K562 (cell line): ENCODE measurements around the gene BRAP. TPM values are rescaled to one million over a fixed set of nuclear protein-coding genes. Genes with fewer than 3 reads are reported as not detected.

Experiments
- ATF4 ChIP-seq: fragments of 450-650 bp; formaldehyde crosslinking; IDR thresholded peaks from 2 replicates; pipeline ENCODE4 v1.4.0; 2022; ENCODE audit warnings: mild to moderate bottlenecking, moderate library complexity
- CBX3 ChIP-seq, 2 experiments: IDR thresholded peaks; 1 replicate in 1 of 2; 2 replicates in 1 of 2; pipeline ENCODE4 v1.6.1; 2012; ENCODE audit warnings: inconsistent platforms in 2 of 2, low read length in 2 of 2, borderline replicate concordance in 1 of 2, control low read depth in 1 of 2
- EP400 ChIP-seq: fragments of 450-650 bp; IDR thresholded peaks from 2 replicates; pipeline ENCODE4 v1.6.1; 2017; ENCODE audit warnings: antibody characterized with exemption, mild to moderate bottlenecking, moderate library complexity
- FOXM1 ChIP-seq, 2 experiments: fragments of 450-650 bp in 1 of 2; sonication (generic) in 1 of 2; formaldehyde crosslinking in 1 of 2; IDR thresholded peaks; 2 replicates each; pipeline versions ENCODE4 v1.6.1 to v1.9.0; 2017 to 2022; ENCODE audit warnings: low read depth in 2 of 2, mild to moderate bottlenecking in 2 of 2, missing genetic modification reagents in 1 of 2, moderate library complexity in 1 of 2
- LARP7 ChIP-seq: fragments of 450-650 bp; IDR thresholded peaks from 2 replicates; pipeline ENCODE4 v1.6.1; 2016
- MAZ ChIP-seq, 2 experiments: fragments of 450-650 bp in 1 of 2; sonication (generic) in 1 of 2; formaldehyde crosslinking; IDR thresholded peaks in 1 of 2; conservative IDR thresholded peaks in 1 of 2; 2 replicates each; pipeline versions ENCODE4 v1.4.0 to v1.5.0; 2020; ENCODE audit warnings: mild to moderate bottlenecking in 1 of 2, missing genetic modification reagents in 1 of 2
- MNT ChIP-seq, 2 experiments: fragments of 450-650 bp; conservative IDR thresholded peaks; 2 replicates each; pipeline ENCODE4 v1.6.1; 2017; ENCODE audit warnings: mild to moderate bottlenecking in 2 of 2, moderate library complexity in 2 of 2
- MXI1 ChIP-seq: IDR thresholded peaks from 2 replicates; pipeline ENCODE4 v1.6.1; 2011; ENCODE audit warnings: low read depth, mild to moderate bottlenecking, improper control_type of control experiment, low read length
- POLR3G ChIP-seq: IDR thresholded peaks from 2 replicates; pipeline ENCODE4 v1.6.1; 2011; ENCODE audit not compliant: insufficient read length, insufficient replicate concordance; ENCODE audit errors: extremely low read depth
- RAD51 ChIP-seq: fragments of 450-650 bp; IDR thresholded peaks from 2 replicates; pipeline ENCODE4 v1.7.1; 2016; ENCODE audit warnings: low read depth, mild to moderate bottlenecking, borderline replicate concordance
- SMARCA4 ChIP-seq: fragments of 450-650 bp; IDR thresholded peaks from 2 replicates; pipeline ENCODE4 v1.6.1; 2016
- SRSF3 ChIP-seq: fragments of 200-400 bp; formaldehyde crosslinking; IDR thresholded peaks from 2 replicates; pipeline ENCODE4 v1.6.1; 2016; ENCODE audit warnings: mild to moderate bottlenecking, low read length, moderate library complexity; ENCODE audit not compliant: insufficient read depth
- TAF7 ChIP-seq: fragments of 450-650 bp; IDR thresholded peaks from 2 replicates; pipeline ENCODE4 v1.6.1; 2016; ENCODE audit warnings: missing genetic modification characterization, missing compliant biosample characterization
- TEAD4 ChIP-seq, 2 experiments: sonication (generic) in 1 of 2; formaldehyde crosslinking in 1 of 2; IDR thresholded peaks; 2 replicates each; pipeline versions ENCODE4 v1.6.1 to v1.8.0; 2012 to 2022; ENCODE audit warnings: borderline replicate concordance in 1 of 2, inconsistent platforms in 1 of 2, low read length in 1 of 2, mild to moderate bottlenecking in 1 of 2, missing genetic modification reagents in 1 of 2
- ZBTB2 ChIP-seq: fragments of 450-650 bp; IDR thresholded peaks from 2 replicates; pipeline ENCODE4 v1.6.1; 2016; ENCODE audit warnings: antibody characterized with exemption
- ZFX ChIP-seq: sonication (generic); formaldehyde crosslinking; IDR thresholded peaks from 2 replicates; pipeline ENCODE4 v1.8.0; 2022; ENCODE audit warnings: mild to moderate bottlenecking, missing genetic modification reagents, moderate library complexity
- ZMIZ1 ChIP-seq, 2 experiments: fragments of 150-350 bp in 1 of 2; IDR thresholded peaks; 2 replicates each; pipeline ENCODE4 v1.6.1; 2012 to 2016; ENCODE audit warnings: low read depth in 2 of 2, low read length in 2 of 2, mild to moderate bottlenecking in 1 of 2, moderate library complexity in 1 of 2
- ZNF197 ChIP-seq: fragments of 200-800 bp; sonication (Bioruptor generic); IDR thresholded peaks from 2 replicates; pipeline ENCODE4 v1.6.1; 2016; ENCODE audit warnings: low read depth, missing genetic modification characterization, missing compliant biosample characterization
- ZNF764 ChIP-seq: fragments of 250-450 bp; sonication (Bioruptor Pico); IDR thresholded peaks from 2 replicates; pipeline ENCODE4 v1.4.0; 2020; ENCODE audit warnings: low read depth, mild to moderate bottlenecking, moderate library complexity
- polyA plus RNA-seq, 8 experiments: library from polyadenylated mRNA; depleted of rRNA in 4 of 8; stranded (reverse) in 5 of 8; unstranded in 3 of 8; fragments of >200 nt; fragmentation: Nextera tagmentation in 2 of 8; fragmentation: Illumina TruSeq in 1 of 8; extraction: Ambion mirVana in 2 of 8; extraction: Trizol in 1 of 8; gene quantifications; 2 replicates each; pipeline versions ENCODE4 v1.2.1 to v1.2.3, GENCODE V29; 2011 to 2014; ENCODE audit warnings: inconsistent platforms in 1 of 8, missing spikeins in 1 of 8
- total RNA-seq, 7 experiments: library from RNA; depleted of rRNA in 6 of 7; stranded (reverse); fragments of >200 nt in 6 of 7; fragmentation: Illumina TruSeq in 2 of 7; extraction: Trizol in 2 of 7; gene quantifications; 2 replicates each; pipeline versions ENCODE4 v1.2.1 to v1.2.3, GENCODE V29; 2011 to 2021; ENCODE audit warnings: low replicate concordance in 1 of 7

BRAP gene
- total and polyA plus RNA-seq, 9 of the 15 experiments (the other 6 are each of a cell fraction or from before 2014, with no cell fraction given): 2.2 to 32.6 (median 27.5) TPM

- TF ChIP-seq POLR3G (no peak), TEAD4 (IDR thresholded peaks at IDR 0.05; ENCODE audit: low read length) (peak; percentile 88), TEAD4 (CRISPR knock-in tag; IDR thresholded peaks at IDR 0.05; ENCODE audit: borderline replicate concordance) (no peak), MAZ (CRISPR knock-in tag; conservative IDR thresholded peaks at IDR 0.05 in 1 of 2, IDR thresholded peaks at IDR 0.05 in 1 of 2) (peak in 1 of 2 experiments; percentile 18; a peak in 1 of 4 replicates), ZFX (CRISPR knock-in tag) (peak; percentile 79), EP400 (peak; percentile 92), ATF4 (CRISPR knock-in tag) (no peak), MNT (conservative IDR thresholded peaks at IDR 0.05) (peak; percentile 94 to 95), LARP7 (no peak), RAD51 (peak; percentile 65), ZNF197 (CRISPR knock-in tag) (no peak), MXI1 (peak; percentile 11; the same call in 1 of the 2 replicates), ZBTB2 (no peak), SRSF3 (peak; percentile 50; the same call in 1 of the 2 replicates), SMARCA4 (peak; percentile 88), TAF7 (peak; percentile 46; the same call in 1 of the 2 replicates), ZMIZ1 (IDR thresholded peaks at IDR 0.05; ENCODE audit: low read depth in 2 of 2, low read length in 2 of 2) (peak in 1 of 2 experiments; percentile 54; a peak in 1 of 4 replicates), ZNF764 (CRISPR knock-in tag) (no peak), FOXM1 (IDR thresholded peaks at IDR 0.05; ENCODE audit: low read depth) (peak; percentile 69; the same call in 1 of the 2 replicates), FOXM1 (CRISPR knock-in tag; IDR thresholded peaks at IDR 0.05; ENCODE audit: low read depth) (no peak), CBX3 (IDR thresholded peaks at IDR 0.05; ENCODE audit: borderline replicate concordance in 1 of 2, low read length in 2 of 2) (no peak)
Observed at GRCh38 chr12:111636209-111636945, 49.4 kb downstream of the BRAP start (continued).
